Neuronal stem cell (in vitro differentiated cells): Measurements from ENCODE around the gene KLRK1.
"Not testable (repeated sequence)": the region's sequence is repeated elsewhere in the genome, so short reads cannot be mapped to it uniquely, and the experiment has no call there.

ENCODE experiments used
- DNase-seq: peaks from one replicate; pipeline ENCODE4 v3.0.0-alpha.2; 2013; ENCODE audit warnings: low spot score
- H2AFZ ChIP-seq: one replicate; pipeline ENCODE4 v1.6.1; 2013; ENCODE audit warnings: mild to moderate bottlenecking, low read length, inconsistent platforms
- H2AK5ac ChIP-seq: 2 replicates; pipeline ENCODE4 v1.6.1; 2013; ENCODE audit warnings: low read depth, mild to moderate bottlenecking, inconsistent platforms, low read length, moderate library complexity, mixed read lengths
- H2BK120ac ChIP-seq: 2 replicates; pipeline ENCODE4 v1.6.1; 2013; ENCODE audit warnings: low read depth, mild to moderate bottlenecking, inconsistent platforms, low read length, moderate library complexity, mixed read lengths
- H2BK12ac ChIP-seq: one replicate; pipeline ENCODE4 v1.6.1; 2013; ENCODE audit warnings: low read length, inconsistent platforms
- H2BK15ac ChIP-seq: 2 replicates; pipeline ENCODE4 v1.6.1; 2013; ENCODE audit warnings: mild to moderate bottlenecking, low read length, inconsistent platforms, mixed read lengths
- H2BK5ac ChIP-seq: one replicate; pipeline ENCODE4 v1.6.1; 2013; ENCODE audit warnings: inconsistent platforms, mild to moderate bottlenecking, low read length, moderate library complexity
- H3K14ac ChIP-seq: one replicate; pipeline ENCODE4 v1.6.1; 2013; ENCODE audit warnings: low read length, inconsistent platforms
- H3K18ac ChIP-seq: 2 replicates; pipeline ENCODE4 v1.6.1; 2013; ENCODE audit warnings: low read length, inconsistent platforms
- H3K23ac ChIP-seq: 2 replicates; pipeline ENCODE4 v1.6.1; 2013; ENCODE audit warnings: low read depth, mild to moderate bottlenecking, mixed read lengths, low read length, inconsistent platforms; ENCODE audit not compliant: poor library complexity
- H3K27ac ChIP-seq: replicated peaks from 3 replicates; pipeline ENCODE4 v1.5.1; 2013; ENCODE audit warnings: low read length, inconsistent platforms
- H3K27me3 ChIP-seq, 3 experiments: 2 replicates each; pipeline ENCODE4 v1.6.1; 2013; ENCODE audit warnings: low read length in 3 of 3, mild to moderate bottlenecking in 2 of 3, inconsistent platforms in 1 of 3, low read depth in 1 of 3, mixed read lengths in 1 of 3, moderate library complexity in 1 of 3; ENCODE audit not compliant: control insufficient read depth in 3 of 3, insufficient read depth in 3 of 3
- H3K36me3 ChIP-seq, 2 donors: replicated peaks in 1 of 2; 2 replicates each; pipeline ENCODE4 v1.6.1; 2013; ENCODE audit warnings: low read length in 2 of 2; ENCODE audit not compliant: control insufficient read depth in 2 of 2, insufficient read depth in 2 of 2
- H3K4ac ChIP-seq: 2 replicates; pipeline ENCODE4 v1.6.1; 2013; ENCODE audit warnings: inconsistent platforms, mild to moderate bottlenecking, low read length, moderate library complexity
- H3K4me1 ChIP-seq, 2 donors: 1 replicate in 1 of 2; 2 replicates in 1 of 2; pipeline ENCODE4 v1.6.1; 2013; ENCODE audit warnings: low read length in 2 of 2, low read depth in 1 of 2; ENCODE audit not compliant: control insufficient read depth in 2 of 2, insufficient read depth in 1 of 2
- H3K4me2 ChIP-seq: one replicate; pipeline ENCODE4 v1.6.1; 2013; ENCODE audit warnings: mild to moderate bottlenecking, low read length, inconsistent platforms; ENCODE audit not compliant: insufficient read depth, poor library complexity, severe bottlenecking
- H3K4me3 ChIP-seq, 2 donors: 2 replicates each; pipeline ENCODE4 v1.5.1; 2013; ENCODE audit warnings: low read length in 2 of 2, mild to moderate bottlenecking in 2 of 2, inconsistent platforms in 1 of 2, moderate library complexity in 1 of 2
- H3K79me1 ChIP-seq: one replicate; pipeline ENCODE4 v1.6.1; 2013; ENCODE audit warnings: low read depth, mild to moderate bottlenecking, inconsistent platforms, low read length, moderate library complexity
- H3K9ac ChIP-seq: one replicate; pipeline ENCODE4 v1.6.1; 2013; ENCODE audit warnings: mild to moderate bottlenecking, low read depth, low read length, inconsistent platforms; ENCODE audit not compliant: poor library complexity
- H3K9me3 ChIP-seq, 2 donors: replicated peaks in 1 of 2; 2 replicates each; pipeline versions ENCODE3 to v1.6.1; 2013; ENCODE audit warnings: low read length in 2 of 2, mild to moderate bottlenecking in 2 of 2, inconsistent platforms in 1 of 2, low read depth in 1 of 2, mixed read lengths in 1 of 2, moderate library complexity in 1 of 2; ENCODE audit not compliant: control insufficient read depth in 2 of 2, insufficient read depth in 1 of 2
- H4K8ac ChIP-seq: one replicate; pipeline ENCODE4 v1.6.1; 2013; ENCODE audit warnings: low read depth, mild to moderate bottlenecking, inconsistent platforms, low read length, moderate library complexity
- H4K91ac ChIP-seq: one replicate; pipeline ENCODE4 v1.6.1; 2013; ENCODE audit warnings: low read length, low read depth, mild to moderate bottlenecking, inconsistent platforms; ENCODE audit not compliant: poor library complexity
- WGBS, 2 donors: extraction: QIAGEN DNeasy Blood & Tissue Kit; methylation state at CpG; one replicate each; pipeline ENCODE4 v1.1.7; 2013; ENCODE audit warnings: missing lambda C conversion rate in 2 of 2, mixed read lengths in 1 of 2; ENCODE audit not compliant: insufficient read length in 2 of 2, insufficient replicate concordance in 1 of 2; ENCODE audit errors: extremely low coverage in 2 of 2; 5-methylcytosine and 5-hydroxymethylcytosine counted together

The KLRK1 gene

DNA sequence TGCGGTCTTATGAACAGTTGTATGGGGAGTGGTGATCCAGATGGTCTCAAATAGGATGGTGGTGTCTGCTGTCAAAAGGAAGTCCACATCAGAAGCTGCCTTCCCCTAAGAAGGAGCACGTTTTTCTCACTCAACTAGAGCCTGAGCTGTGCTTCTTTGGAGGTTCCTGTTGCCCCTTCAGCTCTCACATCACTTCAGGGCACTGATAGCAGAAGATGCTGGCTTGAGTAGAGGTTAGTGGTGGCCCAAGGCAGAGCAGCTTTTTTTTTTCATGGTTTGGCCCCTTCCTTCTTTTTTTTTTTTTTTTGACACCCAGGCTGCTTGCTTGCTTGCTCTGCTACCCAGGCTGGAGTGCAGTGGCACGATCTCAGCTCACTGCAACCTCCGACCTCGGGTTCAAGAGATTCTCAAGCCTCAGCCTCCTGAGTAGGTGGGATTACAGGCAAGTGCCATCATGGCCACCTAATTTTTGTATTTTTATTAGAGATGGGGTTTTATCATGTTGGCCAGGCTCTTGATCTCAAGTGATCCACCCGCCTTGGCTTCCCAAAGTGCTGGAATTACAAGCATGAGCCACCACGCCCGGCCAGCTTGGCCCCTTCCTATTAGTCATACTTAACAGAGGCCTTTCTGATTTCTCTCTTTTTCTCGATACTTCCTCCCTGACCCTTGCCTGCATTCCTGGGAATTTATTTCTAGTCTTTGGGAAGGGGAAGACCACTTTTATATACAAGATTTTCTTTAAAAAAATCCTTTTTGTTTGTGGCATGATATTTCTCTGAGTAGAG lies 50.6 kb downstream of the KLRK1 start:
- Histone ChIP-seq H3K4ac (no peak overlapping the region), H3K18ac (no peak overlapping the region), H3K9ac (no peak overlapping the region), H2AK5ac (no peak overlapping the region), H3K4me1 (no peaks in the 10 kb centered on the region), H3K4me3 (no peak overlapping the region), H3K79me1 (no peaks in the 10 kb centered on the region), H4K91ac (no peak overlapping the region), H3K14ac (no peak overlapping the region), H3K4me2 (no peak overlapping the region), H2BK120ac (no peak overlapping the region), H3K9me3 (no peaks in the 10 kb centered on the region), H3K27ac (no peak overlapping the region), H3K27me3 (no peaks in the 10 kb centered on the region), H2BK5ac (no peak overlapping the region), H3K36me3 (no peaks in the 10 kb centered on the region), H4K8ac (no peak overlapping the region), H2AFZ (no peak overlapping the region), H2BK15ac (no peak overlapping the region), H2BK12ac (no peak overlapping the region), H3K23ac (no peak overlapping the region)
- no CpG with 5 or more reads among the region's 9 CpGs for WGBS, 2 donors
- DNase-seq, result no peak

DNA sequence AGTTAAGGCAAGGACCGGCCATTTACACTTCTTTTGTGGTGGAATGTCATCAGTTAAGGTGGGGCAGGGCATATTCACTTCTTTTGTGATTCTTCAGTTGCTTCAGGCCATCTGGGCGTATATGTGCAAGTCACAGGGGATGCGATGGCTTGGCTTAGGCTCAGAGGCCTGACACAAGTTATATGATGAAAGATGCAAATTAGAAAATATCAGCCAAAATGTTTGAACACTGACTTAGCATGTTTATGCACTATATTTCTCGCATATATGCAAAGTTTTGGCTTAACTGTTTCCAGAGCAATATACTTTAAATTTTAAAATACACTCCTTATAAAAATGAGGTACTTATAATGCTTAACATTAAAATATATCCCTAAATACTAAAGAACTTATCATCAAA lies 51.4 kb downstream of the KLRK1 start:
- not testable (repeated sequence) for H3K27me3 ChIP-seq, H3K79me1 ChIP-seq, H3K23ac ChIP-seq, DNase-seq, H3K18ac ChIP-seq, H3K4me3 ChIP-seq, H3K27ac ChIP-seq, H2AK5ac ChIP-seq, H3K4ac ChIP-seq, H2BK5ac ChIP-seq, H3K9ac ChIP-seq, H3K4me2 ChIP-seq, H4K91ac ChIP-seq, H4K8ac ChIP-seq, H3K14ac ChIP-seq, H3K36me3 ChIP-seq, H2AFZ ChIP-seq, H3K9me3 ChIP-seq, H3K4me1 ChIP-seq, H2BK120ac ChIP-seq, H2BK12ac ChIP-seq, H2BK15ac ChIP-seq
- no CpG with 5 or more reads among the region's 4 CpGs for WGBS, 2 donors

DNA sequence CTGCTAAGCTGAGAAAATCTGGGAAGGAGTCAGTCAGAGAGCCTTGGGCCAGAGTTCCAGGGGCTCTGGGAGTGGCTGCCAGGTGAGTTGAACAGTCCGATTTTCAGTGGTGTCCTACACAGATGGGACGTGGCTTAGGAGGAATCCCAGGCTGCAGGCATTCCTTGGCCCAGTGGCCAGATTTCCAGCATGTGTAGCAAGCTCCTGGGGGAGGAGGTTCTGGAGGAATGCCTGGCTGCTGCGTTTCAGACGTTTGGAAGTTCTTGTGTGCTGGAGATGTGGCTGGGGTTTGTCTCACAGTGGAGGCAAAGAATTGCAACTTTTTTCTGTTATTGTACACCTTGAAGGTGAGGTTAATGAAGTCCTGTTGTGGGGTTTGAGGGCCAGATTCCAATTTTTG lies 53.6 kb downstream of the KLRK1 start:
- not testable (repeated sequence) for H3K23ac ChIP-seq, H3K9ac ChIP-seq, H2BK12ac ChIP-seq, H4K8ac ChIP-seq, H2AFZ ChIP-seq, H3K9me3 ChIP-seq, H2BK120ac ChIP-seq, H3K27ac ChIP-seq, H3K4me2 ChIP-seq, H3K36me3 ChIP-seq, H3K27me3 ChIP-seq, H3K4me1 ChIP-seq, DNase-seq, H4K91ac ChIP-seq, H2BK15ac ChIP-seq, H3K4me3 ChIP-seq, H3K4ac ChIP-seq, H2BK5ac ChIP-seq, H3K79me1 ChIP-seq, H3K18ac ChIP-seq, H2AK5ac ChIP-seq, H3K14ac ChIP-seq
- no CpG with 5 or more reads among the region's 4 CpGs for WGBS, 2 donors

DNA sequence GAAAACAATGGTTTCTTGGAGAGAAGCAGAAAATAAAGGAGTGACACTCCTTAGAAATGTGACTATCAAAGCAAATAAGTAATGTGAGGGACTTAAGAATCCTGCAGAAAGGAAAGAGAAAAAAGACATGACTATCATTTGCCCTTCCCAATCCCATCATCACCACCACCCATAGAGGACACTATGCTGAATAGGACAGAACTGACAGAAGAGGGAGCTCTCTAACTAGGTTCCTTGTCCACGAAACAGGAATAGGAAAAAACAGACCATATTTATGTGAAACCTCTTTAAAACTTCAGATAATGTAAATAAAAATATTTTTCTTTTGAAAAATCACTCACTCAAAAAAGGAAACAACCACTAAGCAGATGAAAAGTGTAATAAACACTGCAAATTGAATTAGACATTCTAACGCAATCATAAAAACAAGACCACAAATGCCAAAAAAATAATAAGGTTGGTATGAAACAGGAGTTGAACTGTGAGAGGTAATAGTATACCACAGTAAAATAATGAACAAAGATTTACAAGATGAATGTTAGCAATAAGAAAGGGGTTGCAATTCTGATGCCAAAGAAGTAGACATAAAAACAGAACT lies 58.1 kb downstream of the KLRK1 start:
- Histone ChIP-seq H3K14ac (no peak overlapping the region), H3K27ac (no peak overlapping the region), H3K79me1 (no peaks in the 10 kb centered on the region), H3K36me3 (no peaks in the 10 kb centered on the region), H3K4me3 (no peak overlapping the region), H2BK5ac (no peak overlapping the region), H3K4me2 (no peak overlapping the region), H2BK120ac (no peak overlapping the region), H2AFZ (no peak overlapping the region), H4K8ac (no peak overlapping the region), H3K4ac (no peak overlapping the region), H2BK15ac (no peak overlapping the region), H2BK12ac (no peak overlapping the region), H3K18ac (no peak overlapping the region), H3K9ac (no peak overlapping the region), H3K27me3 (no peaks in the 10 kb centered on the region), H3K23ac (no peak overlapping the region), H3K4me1 (no peaks in the 10 kb centered on the region), H3K9me3 (no peaks in the 10 kb centered on the region), H4K91ac (no peak overlapping the region), H2AK5ac (no peak overlapping the region)
- DNase-seq, result peak; percentile 39
- no CpG with 5 or more reads among the region's 2 CpGs for WGBS, 2 donors
